H1 (cell line): ENCODE measurements around the gene OR10AD1. TPM values are rescaled to one million over a fixed set of nuclear protein-coding genes. Genes with fewer than 3 reads are reported as not detected.
A peak's percentile ranks its signal among the peaks of the same experiment; 100 is the strongest.

ENCODE experiments used
- BCL11A ChIP-seq, 2 experiments: IDR thresholded peaks; one replicate each; pipeline ENCODE4 v1.6.1; 2011; ENCODE audit warnings: low read depth in 2 of 2, low read length in 2 of 2, mild to moderate bottlenecking in 2 of 2
- BRCA1 ChIP-seq: IDR thresholded peaks from 2 replicates; pipeline ENCODE4 v1.6.1; 2012; ENCODE audit warnings: low read depth, low read length, improper control_type of control experiment
- GTF2F1 ChIP-seq: IDR thresholded peaks from 2 replicates; pipeline ENCODE4 v1.6.1; 2012; ENCODE audit warnings: low read depth, low read length, improper control_type of control experiment, borderline replicate concordance
- KDM5A ChIP-seq: fragments of 200-600 bp; IDR thresholded peaks from 2 replicates; pipeline ENCODE4 v1.7.1; 2012; ENCODE audit warnings: mild to moderate bottlenecking, low read length, inconsistent platforms, mixed read lengths
- NANOG ChIP-seq: IDR thresholded peaks from 2 replicates; pipeline ENCODE4 v1.6.1; 2011; ENCODE audit warnings: low read length, low read depth, mild to moderate bottlenecking, inconsistent platforms; ENCODE audit not compliant: insufficient read depth, poor library complexity, severe bottlenecking
- POLR2AphosphoS5 ChIP-seq: IDR thresholded peaks from 2 replicates; pipeline ENCODE4 v1.6.1; 2011; ENCODE audit warnings: low read depth, low read length
- RFX5 ChIP-seq: IDR thresholded peaks from 2 replicates; pipeline ENCODE4 v1.6.1; 2011; ENCODE audit warnings: low read depth, low read length, improper control_type of control experiment, borderline replicate concordance
- RNF2 ChIP-seq: fragments of 200-900, 300-1000 bp; sonication (generic); IDR thresholded peaks from 2 replicates; pipeline ENCODE4 v1.7.1; 2016; ENCODE audit warnings: borderline replicate concordance, low read depth, mild to moderate bottlenecking, antibody characterized with exemption, low read length; ENCODE audit not compliant: poor library complexity, severe bottlenecking; ENCODE audit errors: missing control alignments
- SAP30 ChIP-seq: fragments of 300-600 bp; sonication (generic); IDR thresholded peaks from 2 replicates; pipeline ENCODE4 v1.7.1; 2012; ENCODE audit warnings: low read length, moderate library complexity, mild to moderate bottlenecking, inconsistent platforms; ENCODE audit not compliant: insufficient read depth, insufficient replicate concordance
- SIRT6 ChIP-seq: IDR thresholded peaks from one replicate; pipeline ENCODE4 v1.7.1; 2012; ENCODE audit warnings: low read length, inconsistent platforms
- SIX5 ChIP-seq: IDR thresholded peaks from 2 replicates; pipeline ENCODE4 v1.6.1; 2011; ENCODE audit warnings: mild to moderate bottlenecking, low read depth, low read length
- SP1 ChIP-seq: IDR thresholded peaks from 2 replicates; pipeline ENCODE4 v1.6.1; 2011; ENCODE audit warnings: low read depth, low read length
- SP2 ChIP-seq: IDR thresholded peaks from 2 replicates; pipeline ENCODE4 v1.6.1; 2012; ENCODE audit warnings: mild to moderate bottlenecking, low read length, inconsistent platforms
- SUZ12 ChIP-seq: fragments of 200-600 bp; sonication (generic); IDR thresholded peaks from 2 replicates; pipeline ENCODE4 v1.6.1; 2012; ENCODE audit warnings: mild to moderate bottlenecking, inconsistent platforms, low read length, moderate library complexity, mixed read lengths
- TAF1 ChIP-seq: IDR thresholded peaks from 2 replicates; pipeline ENCODE4 v1.6.1; 2011; ENCODE audit warnings: mild to moderate bottlenecking, low read depth, low read length
- YY1 ChIP-seq: IDR thresholded peaks from 2 replicates; pipeline ENCODE4 v1.6.1; 2011; ENCODE audit warnings: low read depth, mild to moderate bottlenecking, low read length
- polyA plus RNA-seq, 7 experiments: library from polyadenylated mRNA; depleted of rRNA in 3 of 7; stranded (reverse) in 5 of 7; unstranded in 2 of 7; fragments of >200 nt in 5 of 7; fragments of 200-250 nt in 2 of 7; gene quantifications; 1 replicate in 5 of 7; 2 replicates in 1 of 7; 4 replicates in 1 of 7; pipeline versions ENCODE4 v1.2.1 to v1.2.3, GENCODE V29; 2011 to 2013; ENCODE audit warnings: missing spikeins in 2 of 7, mixed read lengths in 2 of 7
- total RNA-seq: library from RNA; stranded (reverse); fragmentation: NEBNext Ultra II Directional; extraction: Animal tissue kit (Norgen Biotek cat#: 25700); gene quantifications from 2 replicates; pipeline ENCODE4 v1.2.1, GENCODE V29; 2021
- TF ChIP-seq, protein P1 (sequence below): IDR thresholded peaks from 2 replicates; pipeline ENCODE4 v1.6.1; 2011; ENCODE audit warnings: low read depth, mild to moderate bottlenecking, low read length; ENCODE audit not compliant: insufficient read depth
- TF ChIP-seq, protein P2 (sequence below): IDR thresholded peaks from 2 replicates; pipeline ENCODE4 v1.6.1; 2012; ENCODE audit warnings: low read length, inconsistent platforms

Gene OR10AD1
- total and polyA plus RNA-seq, 2 of the 8 experiments (the other 6 are each of a cell fraction or from before 2014, with no cell fraction given), result not detected

DNA sequence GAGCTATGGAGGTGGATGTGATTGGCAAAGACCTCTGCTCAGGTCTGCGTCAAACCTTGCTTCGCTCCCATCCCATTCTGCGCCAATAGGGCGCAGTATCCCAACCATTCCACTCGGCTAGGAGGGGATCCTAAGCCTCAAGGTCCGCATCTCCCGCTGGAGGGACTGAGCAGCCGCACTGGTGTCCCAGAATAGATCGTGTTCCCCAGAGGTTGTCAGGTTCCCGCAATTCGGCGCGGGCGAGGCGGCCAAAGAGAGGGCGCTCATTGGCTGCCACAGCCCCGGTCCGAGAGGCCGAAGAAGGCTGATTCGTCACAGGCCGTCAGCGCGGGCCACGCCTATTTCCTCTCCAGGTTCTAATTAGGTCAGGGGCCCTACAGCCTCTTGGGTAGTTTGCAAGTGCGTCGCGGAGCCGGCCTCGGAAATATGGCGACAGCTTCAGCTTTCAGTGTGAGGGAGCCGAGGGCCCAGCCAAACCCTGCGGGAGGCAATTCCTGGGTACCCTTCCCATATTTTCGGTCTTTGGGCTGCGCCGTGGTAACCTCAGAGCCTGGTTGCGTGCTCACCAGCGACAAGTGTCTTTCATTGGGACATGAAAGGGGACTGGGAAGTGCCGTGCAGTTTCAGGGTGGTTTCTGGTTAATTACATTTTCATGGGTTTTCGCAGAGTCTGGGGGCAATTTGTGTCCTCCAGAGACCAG, 5.0 kb downstream of the OR10AD1 start (continued):
- TF ChIP-seq RFX5 (no peak), RNF2 (no peak), SUZ12 (no peak), YY1 (peak; percentile 87; the same call in 1 of the 2 replicates), SIX5 (no peak), BRCA1 (no peak), SP1 (peak; percentile 55; the same call in 1 of the 2 replicates), SIRT6 (no peak), TAF1 (peak; percentile 89), SAP30 (no peak), GTF2F1 (no peak), SP2 (no peak), KDM5A (no peak), BCL11A (IDR thresholded peaks at IDR 0.05; ENCODE audit: low read depth in 2 of 2, low read length in 2 of 2) (no peak), POLR2AphosphoS5 (peak; percentile 73), NANOG (no peak)
- TF ChIP-seq, protein P1, sequence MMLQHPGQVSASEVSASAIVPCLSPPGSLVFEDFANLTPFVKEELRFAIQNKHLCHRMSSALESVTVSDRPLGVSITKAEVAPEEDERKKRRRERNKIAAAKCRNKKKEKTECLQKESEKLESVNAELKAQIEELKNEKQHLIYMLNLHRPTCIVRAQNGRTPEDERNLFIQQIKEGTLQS, result no peak
- TF ChIP-seq, protein P2, sequence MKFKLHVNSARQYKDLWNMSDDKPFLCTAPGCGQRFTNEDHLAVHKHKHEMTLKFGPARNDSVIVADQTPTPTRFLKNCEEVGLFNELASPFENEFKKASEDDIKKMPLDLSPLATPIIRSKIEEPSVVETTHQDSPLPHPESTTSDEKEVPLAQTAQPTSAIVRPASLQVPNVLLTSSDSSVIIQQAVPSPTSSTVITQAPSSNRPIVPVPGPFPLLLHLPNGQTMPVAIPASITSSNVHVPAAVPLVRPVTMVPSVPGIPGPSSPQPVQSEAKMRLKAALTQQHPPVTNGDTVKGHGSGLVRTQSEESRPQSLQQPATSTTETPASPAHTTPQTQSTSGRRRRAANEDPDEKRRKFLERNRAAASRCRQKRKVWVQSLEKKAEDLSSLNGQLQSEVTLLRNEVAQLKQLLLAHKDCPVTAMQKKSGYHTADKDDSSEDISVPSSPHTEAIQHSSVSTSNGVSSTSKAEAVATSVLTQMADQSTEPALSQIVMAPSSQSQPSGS, result no peak
